HepG2 (cell line): ENCODE measurements around the gene TRIM10. TPM values are rescaled to one million over a fixed set of nuclear protein-coding genes. Genes with fewer than 3 reads are reported as not detected.

Source experiments
- KDM2A ChIP-seq: sonication (generic); formaldehyde crosslinking; IDR thresholded peaks from 2 replicates; pipeline ENCODE4 v1.4.0; 2020; ENCODE audit warnings: low read depth, missing genetic modification reagents, borderline replicate concordance
- KIAA2018 ChIP-seq: sonication (generic); formaldehyde crosslinking; IDR thresholded peaks from 2 replicates; pipeline ENCODE4 v1.5.0; 2020; ENCODE audit warnings: mild to moderate bottlenecking, missing genetic modification reagents, borderline replicate concordance
- MED1 ChIP-seq: sonication (generic); formaldehyde crosslinking; IDR thresholded peaks from 2 replicates; pipeline ENCODE4 v1.4.0; 2020; ENCODE audit warnings: missing genetic modification reagents
- NR1H2 ChIP-seq: sonication (generic); formaldehyde crosslinking; IDR thresholded peaks from 2 replicates; pipeline ENCODE4 v1.8.1; 2022; ENCODE audit warnings: low read depth, missing genetic modification reagents, borderline replicate concordance
- ZBTB33 ChIP-seq: sonication (generic); formaldehyde crosslinking; IDR thresholded peaks from 2 replicates; pipeline ENCODE4 v1.4.0; 2020; ENCODE audit warnings: missing genetic modification reagents
- ZNF501 ChIP-seq: sonication (generic); formaldehyde crosslinking; IDR thresholded peaks from 2 replicates; pipeline ENCODE4 v1.5.1; 2020; ENCODE audit warnings: mild to moderate bottlenecking, moderate library complexity, missing genetic modification reagents
- ZNF543 ChIP-seq: sonication (generic); formaldehyde crosslinking; IDR thresholded peaks from 2 replicates; pipeline ENCODE4 v1.4.0; 2020; ENCODE audit warnings: mild to moderate bottlenecking, missing genetic modification reagents
- ZNF678 ChIP-seq: sonication (generic); formaldehyde crosslinking; IDR thresholded peaks from 2 replicates; pipeline ENCODE4 v1.4.0; 2020; ENCODE audit warnings: mild to moderate bottlenecking, missing genetic modification reagents
- ZXDC ChIP-seq: sonication (generic); formaldehyde crosslinking; IDR thresholded peaks from 2 replicates; pipeline ENCODE4 v1.5.0; 2020; ENCODE audit warnings: mild to moderate bottlenecking, missing genetic modification reagents
- polyA plus RNA-seq, 8 experiments: library from polyadenylated mRNA; depleted of rRNA in 3 of 8; stranded (reverse) in 7 of 8; unstranded in 1 of 8; fragments of >200 nt; fragmentation: Illumina TruSeq in 4 of 8; extraction: Trizol in 4 of 8; gene quantifications; 2 replicates each; pipeline versions ENCODE4 v1.2.1 to v1.2.3, GENCODE V29; 2011 to 2016; ENCODE audit warnings: low read depth in 4 of 8, missing spikeins in 1 of 8, mixed read lengths in 1 of 8; ENCODE audit not compliant: insufficient read depth in 1 of 8
- total RNA-seq, 5 experiments: library from RNA; depleted of rRNA; stranded (reverse); fragments of >200 nt; fragmentation: Illumina TruSeq; extraction: Trizol; gene quantifications; 2 replicates each; pipeline ENCODE4 v1.2.3, GENCODE V29; 2016; ENCODE audit warnings: low read depth in 1 of 5
- TF ChIP-seq, protein P1 (sequence below): sonication (generic); formaldehyde crosslinking; IDR thresholded peaks from 2 replicates; pipeline ENCODE4 v1.5.1; 2020; ENCODE audit warnings: missing genetic modification reagents, mild to moderate bottlenecking, borderline replicate concordance

The TRIM10 gene
- total and polyA plus RNA-seq, 2 of the 13 experiments (the other 11 are each of a cell fraction or from before 2014, with no cell fraction given): 4.1 to 6.8 TPM

GRCh38 chr6:30206799-30207618, 46.0 kb upstream of the TRIM10 start (continued):
- no peak; the same call in none of the 2 replicates for TF ChIP-seq KDM2A
- TF ChIP-seq ZXDC: no peak
- TF ChIP-seq MED1: peak; percentile 94
- TF ChIP-seq NR1H2 (CRISPR knock-in tag): no peak
- no peak; the same call in 1 of the 2 replicates for TF ChIP-seq ZNF501 (CRISPR knock-in tag)
- TF ChIP-seq ZBTB33: peak; percentile 12; the same call in 1 of the 2 replicates
- no peak; the same call in 1 of the 2 replicates for TF ChIP-seq ZNF678 (CRISPR knock-in tag)
- TF ChIP-seq, protein P1, sequence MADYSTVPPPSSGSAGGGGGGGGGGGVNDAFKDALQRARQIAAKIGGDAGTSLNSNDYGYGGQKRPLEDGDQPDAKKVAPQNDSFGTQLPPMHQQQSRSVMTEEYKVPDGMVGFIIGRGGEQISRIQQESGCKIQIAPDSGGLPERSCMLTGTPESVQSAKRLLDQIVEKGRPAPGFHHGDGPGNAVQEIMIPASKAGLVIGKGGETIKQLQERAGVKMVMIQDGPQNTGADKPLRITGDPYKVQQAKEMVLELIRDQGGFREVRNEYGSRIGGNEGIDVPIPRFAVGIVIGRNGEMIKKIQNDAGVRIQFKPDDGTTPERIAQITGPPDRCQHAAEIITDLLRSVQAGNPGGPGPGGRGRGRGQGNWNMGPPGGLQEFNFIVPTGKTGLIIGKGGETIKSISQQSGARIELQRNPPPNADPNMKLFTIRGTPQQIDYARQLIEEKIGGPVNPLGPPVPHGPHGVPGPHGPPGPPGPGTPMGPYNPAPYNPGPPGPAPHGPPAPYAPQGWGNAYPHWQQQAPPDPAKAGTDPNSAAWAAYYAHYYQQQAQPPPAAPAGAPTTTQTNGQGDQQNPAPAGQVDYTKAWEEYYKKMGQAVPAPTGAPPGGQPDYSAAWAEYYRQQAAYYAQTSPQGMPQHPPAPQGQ (CRISPR knock-in tag): no peak
- TF ChIP-seq ZNF543: peak; percentile 62
- no peak for TF ChIP-seq KIAA2018 (CRISPR knock-in tag)
